RWPE2 (cell line): Measurements from ENCODE around the gene DLL1.
"Not testable (repeated sequence)": the region's sequence is repeated elsewhere in the genome, so short reads cannot be mapped to it uniquely, and the experiment has no call there.

ENCODE experiments used
- ATAC-seq: fragments of 200-7000 bp; cut with Tn5 transposase; 3 replicates; pipeline ENCODE4 v1.9.1; 2021; ENCODE audit warnings: low read depth
- DNase-seq: peaks from one replicate; pipeline ENCODE4 v3.0.0-alpha.2; 2020; ENCODE audit warnings: low spot score
- H3K27ac ChIP-seq: fragments of 450-650 bp; 2 replicates; pipeline ENCODE4 v1.5.1; 2017; ENCODE audit warnings: mild to moderate bottlenecking; ENCODE audit not compliant: poor library complexity, severe bottlenecking
- H3K27me3 ChIP-seq: fragments of 250-450 bp; sonication (Bioruptor Pico); 2 replicates; pipeline ENCODE4 v1.5.1; 2021; ENCODE audit warnings: mild to moderate bottlenecking, moderate library complexity; ENCODE audit not compliant: insufficient read depth, poor library complexity, severe bottlenecking
- H3K36me3 ChIP-seq: fragments of 250-450 bp; sonication (Bioruptor Pico); 2 replicates; pipeline ENCODE4 v1.5.1; 2020; ENCODE audit warnings: low read depth, mild to moderate bottlenecking, moderate library complexity
- H3K4me1 ChIP-seq: fragments of 250-450 bp; sonication (Bioruptor Pico); 2 replicates; pipeline ENCODE4 v1.5.1; 2021; ENCODE audit warnings: mild to moderate bottlenecking, moderate library complexity; ENCODE audit not compliant: insufficient read depth, poor library complexity, severe bottlenecking
- H3K4me3 ChIP-seq: fragments of 250-450 bp; sonication (Bioruptor Pico); 2 replicates; pipeline ENCODE4 v1.5.1; 2021; ENCODE audit warnings: mild to moderate bottlenecking, moderate library complexity; ENCODE audit not compliant: severe bottlenecking
- H3K9me3 ChIP-seq: fragments of 250-450 bp; sonication (Bioruptor Pico); 2 replicates; pipeline ENCODE4 v1.5.1; 2021; ENCODE audit warnings: mild to moderate bottlenecking, moderate library complexity; ENCODE audit not compliant: severe bottlenecking
- TF ChIP-seq, protein P1 (sequence below): fragments of 450-650 bp; IDR thresholded peaks from one replicate; pipeline ENCODE4 v1.5.1; 2017; ENCODE audit warnings: mild to moderate bottlenecking, moderate library complexity; ENCODE audit not compliant: poor library complexity, severe bottlenecking

Gene DLL1

DNA sequence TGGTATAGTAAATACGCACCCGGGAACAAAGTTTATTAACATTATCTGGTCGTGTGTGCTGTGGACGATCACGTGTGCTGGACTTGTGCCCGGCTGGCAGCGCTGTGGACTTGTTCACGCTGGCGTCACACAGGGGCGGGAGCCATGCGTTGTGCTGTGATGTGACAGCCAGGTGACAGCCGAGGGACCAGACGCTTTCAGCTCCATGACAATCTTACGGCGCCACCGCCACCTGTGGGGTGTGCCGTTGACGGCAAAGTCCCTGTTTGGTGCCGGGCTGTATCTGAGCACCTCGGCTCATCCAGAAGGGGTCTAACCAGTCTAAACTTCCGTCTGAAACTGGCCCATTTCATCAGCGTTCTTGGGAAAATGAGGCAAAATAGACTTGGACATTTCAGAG is 25.2 kb downstream of the DLL1 start:
- Histone ChIP-seq H3K4me1 (no peaks in the 10 kb centered on the region), H3K27ac (no peak overlapping the region), H3K27me3 (no peaks in the 10 kb centered on the region), H3K4me3 (no peak overlapping the region), H3K36me3 (no peaks in the 10 kb centered on the region), H3K9me3 (no peaks in the 10 kb centered on the region)
- DNase-seq, result peak; percentile 38
- TF ChIP-seq, protein P1, sequence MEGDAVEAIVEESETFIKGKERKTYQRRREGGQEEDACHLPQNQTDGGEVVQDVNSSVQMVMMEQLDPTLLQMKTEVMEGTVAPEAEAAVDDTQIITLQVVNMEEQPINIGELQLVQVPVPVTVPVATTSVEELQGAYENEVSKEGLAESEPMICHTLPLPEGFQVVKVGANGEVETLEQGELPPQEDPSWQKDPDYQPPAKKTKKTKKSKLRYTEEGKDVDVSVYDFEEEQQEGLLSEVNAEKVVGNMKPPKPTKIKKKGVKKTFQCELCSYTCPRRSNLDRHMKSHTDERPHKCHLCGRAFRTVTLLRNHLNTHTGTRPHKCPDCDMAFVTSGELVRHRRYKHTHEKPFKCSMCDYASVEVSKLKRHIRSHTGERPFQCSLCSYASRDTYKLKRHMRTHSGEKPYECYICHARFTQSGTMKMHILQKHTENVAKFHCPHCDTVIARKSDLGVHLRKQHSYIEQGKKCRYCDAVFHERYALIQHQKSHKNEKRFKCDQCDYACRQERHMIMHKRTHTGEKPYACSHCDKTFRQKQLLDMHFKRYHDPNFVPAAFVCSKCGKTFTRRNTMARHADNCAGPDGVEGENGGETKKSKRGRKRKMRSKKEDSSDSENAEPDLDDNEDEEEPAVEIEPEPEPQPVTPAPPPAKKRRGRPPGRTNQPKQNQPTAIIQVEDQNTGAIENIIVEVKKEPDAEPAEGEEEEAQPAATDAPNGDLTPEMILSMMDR, result no peak
- ATAC-seq, result no peak

DNA sequence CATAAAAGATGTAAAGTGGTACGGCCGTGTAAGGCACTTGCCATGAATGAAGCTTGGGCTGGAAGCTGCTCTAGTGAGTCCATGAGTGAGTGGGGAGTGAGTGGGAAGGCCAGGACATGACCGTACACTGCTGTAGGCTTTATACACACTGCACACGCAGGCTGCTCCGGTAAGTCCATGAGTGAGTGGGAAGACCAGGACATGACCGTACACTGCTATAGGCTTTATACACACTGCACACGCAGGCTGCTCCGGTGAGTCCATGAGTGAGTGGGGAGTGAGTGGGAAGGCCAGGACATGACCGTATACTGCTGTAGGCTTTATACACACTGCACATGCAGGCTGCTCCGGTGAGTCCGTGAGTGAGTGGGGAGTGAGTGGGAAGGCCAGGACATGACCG is 26.2 kb downstream of the DLL1 start:
- H3K27ac ChIP-seq, DNase-seq, H3K27me3 ChIP-seq, H3K9me3 ChIP-seq, H3K36me3 ChIP-seq, ATAC-seq, H3K4me3 ChIP-seq, H3K4me1 ChIP-seq: not testable (repeated sequence)

DNA sequence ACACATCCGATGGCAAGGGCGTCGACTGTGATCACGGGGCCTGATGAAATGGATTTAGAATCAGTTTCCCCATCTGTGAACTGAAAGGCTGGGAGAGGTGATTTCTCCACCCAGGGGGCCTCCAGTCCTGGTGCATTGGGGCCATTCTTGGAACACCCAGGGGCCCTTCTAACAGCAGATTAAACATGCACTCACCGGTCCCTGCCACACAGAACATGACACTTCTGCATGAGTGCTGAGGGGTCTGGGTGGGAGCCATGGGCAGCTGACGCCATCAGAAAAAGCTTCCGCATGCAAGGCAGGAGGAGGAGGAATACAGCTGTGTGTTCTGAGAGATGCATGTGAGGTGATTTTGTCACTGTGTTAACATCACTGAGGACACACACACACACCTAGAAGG is 26.8 kb downstream of the DLL1 start:
- Histone ChIP-seq H3K27me3 (no peaks in the 10 kb centered on the region), H3K9me3 (no peaks in the 10 kb centered on the region), H3K27ac (no peak overlapping the region), H3K4me1 (no peaks in the 10 kb centered on the region), H3K4me3 (no peak overlapping the region), H3K36me3 (no peaks in the 10 kb centered on the region)
- TF ChIP-seq, protein P1, result no peak
- DNase-seq (no peak), ATAC-seq (no peak)

- TF ChIP-seq, protein P1, result no peak
- ATAC-seq, result no peak
These were observed 27.5 kb downstream of the DLL1 start for GRCh38 chr6:170263410-170263809.

GRCh38 chr6:170262489-170263088 is 28.3 kb downstream of the DLL1 start:
- Histone ChIP-seq H3K36me3 (no peaks in the 10 kb centered on the region), H3K27ac (no peak overlapping the region), H3K27me3 (no peaks in the 10 kb centered on the region), H3K4me1 (no peaks in the 10 kb centered on the region), H3K9me3 (no peaks in the 10 kb centered on the region), H3K4me3 (no peak overlapping the region)
- TF ChIP-seq, protein P1, result no peak
- no peak for DNase-seq
- ATAC-seq, result no peak

More at GRCh38 chr6:170263410-170263809, 27.5 kb downstream of the DLL1 start:
- Histone ChIP-seq H3K27me3 (no peaks in the 10 kb centered on the region), H3K27ac (no peak overlapping the region), H3K9me3 (no peaks in the 10 kb centered on the region), H3K4me1 (no peaks in the 10 kb centered on the region), H3K36me3 (no peaks in the 10 kb centered on the region), H3K4me3 (no peak overlapping the region)
- DNase-seq, result peak; percentile 38
